ENCODE results near the gene XXYLT1.
A peak's percentile ranks its signal among the peaks of the same experiment; 100 is the strongest.

The XXYLT1 gene

GRCh38 chr3:195148549-195148948 is 122.4 kb downstream of the XXYLT1 start:
- DNase-seq: no peak

GRCh38 chr3:195147649-195148080 is 123.3 kb downstream of the XXYLT1 start:
- no peak for DNase-seq

DNA sequence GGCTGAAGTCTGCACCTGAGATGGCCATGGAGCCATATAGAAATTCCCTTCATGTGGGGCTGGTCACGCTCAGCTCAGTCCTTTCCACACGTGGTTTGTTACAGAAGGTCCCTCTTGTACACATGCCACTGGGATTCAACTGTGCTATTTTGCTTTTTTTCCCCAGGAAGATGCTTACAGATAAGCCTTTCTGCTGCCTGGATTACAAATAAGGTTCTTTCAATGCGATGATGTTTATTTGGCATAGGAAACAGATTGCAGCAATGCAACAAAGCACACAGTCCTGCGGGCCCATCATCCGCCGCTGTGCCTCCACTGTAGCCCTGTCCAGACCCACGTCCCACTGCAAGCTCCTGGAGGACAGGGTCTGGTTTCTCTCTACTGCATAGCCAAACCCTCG is 124.8 kb downstream of the XXYLT1 start:
- DNase-seq: no peak

DNA sequence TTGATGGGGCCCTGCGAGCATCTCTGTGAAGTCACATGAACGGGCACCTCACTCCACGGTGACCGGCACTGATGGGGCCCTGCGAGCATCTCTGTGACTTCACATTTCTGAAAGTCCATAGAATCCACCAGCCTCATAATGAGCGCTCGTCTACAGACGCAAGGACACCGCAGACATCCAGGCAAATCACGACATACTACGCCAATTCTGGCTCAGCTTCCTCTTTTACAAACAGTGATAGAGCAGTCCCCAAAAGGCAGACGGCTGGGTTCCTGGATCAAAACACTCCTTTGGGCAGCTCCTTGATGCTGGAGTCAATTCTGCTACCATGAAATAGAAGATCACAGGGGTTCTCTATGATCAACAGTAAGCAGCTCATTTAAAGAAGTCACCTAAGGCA is 125.4 kb downstream of the XXYLT1 start:
- no peak for DNase-seq

DNA sequence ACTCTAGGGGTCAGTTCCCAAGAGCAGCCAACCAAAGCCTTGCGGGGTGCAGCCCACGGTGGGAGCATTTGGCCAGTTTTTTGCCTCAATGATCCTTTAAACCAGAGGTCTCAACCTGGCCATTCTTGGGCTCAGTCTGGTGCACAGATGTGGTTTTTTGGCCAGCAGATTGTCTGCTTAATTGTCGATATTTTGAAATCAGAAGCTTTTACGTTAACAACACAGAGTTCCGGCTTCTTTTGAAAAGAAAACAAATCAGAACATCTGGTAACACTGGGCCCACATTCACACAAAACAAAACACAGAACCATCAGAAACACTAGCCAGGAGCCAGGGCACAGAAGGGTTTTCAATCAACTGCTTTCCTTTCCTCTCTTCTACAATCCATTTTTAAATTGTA is 127.7 kb downstream of the XXYLT1 start:
- DNase-seq: no peak

DNA sequence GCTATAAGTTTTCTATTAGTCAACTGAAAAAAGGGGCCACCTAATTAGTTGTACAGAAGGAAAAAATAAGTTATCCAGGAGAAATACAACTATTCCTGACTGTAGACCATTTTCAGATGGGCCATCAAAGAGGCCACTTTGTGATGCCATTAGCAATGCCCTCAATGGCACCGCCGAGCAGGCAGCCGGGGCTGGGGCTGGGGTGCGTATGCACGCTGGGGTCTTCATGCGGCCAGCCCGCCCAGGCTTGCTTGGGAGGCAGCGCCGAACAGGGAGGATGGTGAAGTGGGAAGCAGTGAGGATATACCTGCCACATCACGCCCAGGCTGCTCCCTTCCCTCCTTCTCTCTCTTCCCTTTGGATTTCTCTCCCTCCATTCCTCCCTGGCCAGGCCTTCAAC is 128.4 kb downstream of the XXYLT1 start:
- DNase-seq: no peak

DNA sequence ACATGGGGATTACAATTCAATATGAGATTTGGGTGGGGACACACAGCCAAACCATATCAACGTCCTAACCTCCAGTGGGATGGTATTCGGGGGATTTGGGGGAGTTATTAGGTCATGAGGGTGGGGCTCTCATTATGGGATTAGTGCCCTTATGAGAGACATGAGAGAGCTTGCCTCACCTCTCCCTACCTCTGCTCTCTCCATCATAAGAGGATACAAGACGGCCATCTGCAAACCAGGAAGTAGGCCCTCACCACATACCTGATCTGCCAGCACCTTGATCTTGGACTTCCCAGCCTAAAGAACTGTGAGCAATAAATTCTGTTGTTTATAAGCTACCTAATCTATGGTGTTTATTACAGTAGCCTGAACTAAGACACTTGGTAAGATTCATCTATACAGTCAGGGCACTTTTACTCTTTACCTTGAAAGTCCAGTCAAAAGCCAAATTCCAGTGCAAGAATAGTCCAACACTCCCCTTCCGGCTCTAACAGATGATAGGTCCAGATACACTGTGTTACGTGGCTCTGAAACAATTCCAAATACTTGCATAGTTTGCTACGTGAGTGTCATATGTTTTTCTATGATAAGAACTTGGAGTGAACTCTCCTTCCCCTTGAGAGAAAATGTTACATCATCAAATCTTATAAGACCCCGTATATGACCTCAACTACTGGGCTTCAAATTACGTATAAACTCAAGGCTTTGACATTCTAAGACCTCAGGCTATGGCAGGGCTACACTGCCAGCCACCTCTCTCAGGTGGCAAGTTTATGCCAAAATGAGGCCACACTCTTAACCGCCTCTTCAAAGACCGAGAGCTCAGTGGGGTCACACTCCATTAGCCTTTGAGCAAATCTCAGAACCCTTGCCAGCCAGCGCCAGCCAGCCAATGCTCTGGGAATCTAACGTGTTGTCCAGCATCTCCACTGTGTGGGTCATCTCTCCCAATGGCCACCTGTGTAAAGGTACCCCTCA is 129.9 kb downstream of the XXYLT1 start:
- DNase-seq: no peak

DNA sequence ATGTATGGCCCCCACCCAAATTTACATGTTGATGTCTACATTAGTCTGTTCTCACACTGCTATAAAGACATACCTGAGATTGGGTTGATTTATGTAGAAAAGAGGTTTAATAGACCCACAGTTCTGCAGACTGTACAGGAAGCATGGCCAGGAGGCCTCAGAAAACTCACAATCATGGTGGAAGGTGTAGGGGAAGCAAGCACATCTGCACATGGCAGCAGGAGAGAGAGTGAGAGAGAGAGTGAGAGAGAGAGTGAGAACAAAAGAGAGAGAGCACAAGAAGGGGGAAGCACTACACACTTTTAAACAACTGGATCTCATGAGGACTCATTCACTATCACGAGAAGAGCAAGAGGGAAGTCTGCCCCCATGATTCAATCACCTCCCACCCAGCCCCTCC is 130.5 kb downstream of the XXYLT1 start:
- DNase-seq: no peak

GRCh38 chr3:195139876-195140240 is 131.1 kb downstream of the XXYLT1 start:
- peak; percentile 28 for DNase-seq

DNA sequence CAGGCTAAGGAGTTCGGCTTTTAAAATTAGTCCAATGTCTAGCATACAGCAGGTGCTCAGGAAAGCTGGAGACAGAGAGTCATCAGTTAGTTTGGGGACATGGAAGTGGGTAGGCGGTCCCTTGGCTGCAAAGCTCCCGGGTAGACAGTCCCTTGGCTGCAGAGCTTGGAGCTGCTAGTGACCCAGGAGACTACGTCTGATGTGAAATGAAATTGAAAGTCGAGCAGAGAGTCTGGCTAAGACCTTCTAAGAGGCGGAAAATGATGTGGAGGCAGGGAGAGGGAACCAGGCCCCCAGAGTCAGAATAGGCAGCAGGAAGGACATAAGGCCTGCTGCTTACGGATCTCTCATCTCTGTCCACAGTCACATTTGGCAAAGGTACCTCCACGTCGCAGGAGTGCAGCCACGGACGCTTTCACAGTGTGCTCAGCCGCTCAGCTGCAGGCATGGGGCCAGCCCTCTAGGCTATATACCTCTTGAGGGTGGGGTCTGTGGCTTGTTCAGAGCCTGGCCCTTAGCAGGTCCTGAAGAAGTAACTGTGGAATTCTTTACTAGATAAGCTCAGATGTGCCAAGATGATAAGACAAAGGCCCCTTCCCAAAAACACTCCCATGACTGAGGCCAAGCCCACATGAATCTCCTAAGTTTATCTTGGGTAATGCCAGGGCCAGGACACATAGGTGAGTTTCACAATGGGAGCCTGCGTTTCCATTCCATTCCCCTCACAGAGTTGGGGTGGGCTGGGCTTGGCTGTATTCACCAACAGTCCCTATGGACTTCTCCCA is 131.7 kb downstream of the XXYLT1 start:
- DNase-seq: no peak

GRCh38 chr3:195137638-195138588 is 133.0 kb downstream of the XXYLT1 start:
- no peak for DNase-seq

GRCh38 chr3:195135917-195136316 is 135.0 kb downstream of the XXYLT1 start:
- no peak for DNase-seq

GRCh38 chr3:195134431-195134830 is 136.5 kb downstream of the XXYLT1 start:
- no peak for DNase-seq

- DNase-seq: peak; percentile 32
These were observed 137.5 kb downstream of the XXYLT1 start for GRCh38 chr3:195133462-195133861.

- DNase-seq: no peak
These were observed 137.9 kb downstream of the XXYLT1 start for GRCh38 chr3:195133013-195133412.

DNA sequence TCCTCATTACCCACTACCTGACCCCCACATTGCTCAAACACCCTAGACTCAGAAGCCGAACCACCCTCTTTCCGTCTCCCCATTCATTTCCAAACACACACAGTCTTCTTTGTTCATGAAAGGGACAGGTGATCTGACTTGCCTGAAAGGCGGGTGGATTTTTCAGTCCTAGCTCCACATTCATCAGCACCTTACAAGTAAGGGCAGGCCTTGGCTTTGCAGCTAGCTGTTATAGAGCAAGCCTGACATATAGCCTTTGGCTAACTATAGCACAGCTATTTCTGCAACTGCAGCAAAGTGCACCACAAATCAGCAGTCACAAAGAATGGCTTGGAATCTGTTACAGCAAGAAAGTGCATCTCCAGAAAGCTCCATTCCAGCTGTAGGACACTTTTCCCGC is 139.8 kb downstream of the XXYLT1 start:
- DNase-seq: no peak

GRCh38 chr3:195129644-195130492 is 141.1 kb downstream of the XXYLT1 start:
- DNase-seq: no peak

DNA sequence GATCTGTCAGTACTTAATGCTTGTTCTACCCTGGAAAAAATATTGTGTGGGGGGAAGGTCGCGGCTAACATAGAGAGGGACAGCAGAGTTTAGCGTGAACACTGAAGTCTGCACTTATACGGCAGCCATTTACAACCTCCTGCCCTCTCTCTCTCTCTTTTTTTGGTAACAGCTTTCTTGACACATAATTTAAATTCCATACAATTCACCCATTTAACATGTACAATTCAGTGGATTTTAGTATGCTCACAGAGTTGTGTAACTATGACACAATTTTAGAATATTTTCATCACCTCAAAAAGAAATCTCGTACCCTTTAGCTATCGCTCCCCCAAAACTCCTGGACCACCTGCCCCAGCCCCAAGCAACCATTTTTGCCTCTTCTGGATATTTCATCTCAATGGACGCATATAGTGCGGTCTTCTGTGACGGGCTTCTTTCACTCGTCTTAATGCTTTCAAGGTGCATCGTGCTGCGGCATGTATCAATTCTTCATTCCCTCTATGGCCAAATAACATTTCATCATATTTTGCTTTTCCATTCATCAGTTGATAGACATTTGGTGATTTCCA is 141.8 kb downstream of the XXYLT1 start:
- DNase-seq: no peak

- DNase-seq: peak; percentile 34
These were observed 142.5 kb downstream of the XXYLT1 start for GRCh38 chr3:195128255-195129071.

DNA sequence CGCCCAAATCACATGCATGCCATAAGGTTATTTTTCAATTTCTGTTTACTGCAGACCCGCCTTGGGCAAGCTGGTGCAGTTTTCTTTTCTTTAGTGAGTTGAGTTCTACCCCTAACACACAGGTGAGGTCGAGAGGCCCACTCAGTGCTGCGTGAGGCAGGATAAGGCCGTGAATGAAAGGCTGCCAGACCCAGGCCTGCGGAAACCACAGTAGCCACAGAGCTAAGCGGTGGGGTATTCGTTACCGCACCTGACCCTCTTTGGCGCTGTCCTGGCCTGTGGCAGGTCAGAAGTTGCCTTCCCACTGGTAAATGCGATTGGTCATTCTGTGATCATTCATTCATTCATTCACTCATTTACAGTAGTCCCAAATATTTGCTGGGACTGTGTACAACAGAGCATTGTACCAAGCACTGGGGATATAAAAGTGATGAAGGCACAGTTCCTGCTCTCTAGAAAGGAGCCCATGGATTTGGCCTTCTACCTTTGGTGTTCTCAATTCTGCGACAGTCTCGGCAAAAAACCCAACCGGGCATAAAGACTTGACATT is 144.8 kb downstream of the XXYLT1 start:
- DNase-seq: no peak

Data from fibroblast of upper back skin (primary cell).